ENCODE measurements around the gene MAP3K12. TPM values are rescaled to one million over a fixed set of nuclear protein-coding genes. Genes with fewer than 3 reads are reported as not detected.

Gene MAP3K12
- total RNA-seq, 2 experiments from 2014 or later, result 7.2 to 13.4 TPM

GRCh38 chr12:53515291-53515680, 16.0 kb upstream of the MAP3K12 start:
- Histone ChIP-seq H3K27ac (ENCODE audit: low read depth, low read length, poor library complexity, severe bottlenecking) (no peak overlapping the region), H3K4me1 (ENCODE audit: insufficient read depth, low read length, poor library complexity, severe bottlenecking) (no peaks in the 10 kb centered on the region), H3K9me3 (ENCODE audit: low read length) (no peaks in the 10 kb centered on the region), H3K4me3 (ENCODE audit: low read depth, low read length, poor library complexity, severe bottlenecking) (no peak overlapping the region), H2AFZ (ENCODE audit: low read length) (no peak overlapping the region), H3K9me2 (ENCODE audit: insufficient read depth, low read length) (no peaks in the 10 kb centered on the region), H3K79me2 (ENCODE audit: insufficient read depth, low read depth, low read length) (no peaks in the 10 kb centered on the region), H3K4me2 (ENCODE audit: low read length) (no peak overlapping the region), H4K20me1 (ENCODE audit: insufficient read depth, low read length) (no peaks in the 10 kb centered on the region), H3K36me3 (ENCODE audit: insufficient read depth, low read length) (peaks cover 18% of the 10 kb centered on the region)
- no peak for DNase-seq (ENCODE audit: low spot score)
- intact Hi-C loops (cut with micrococcal nuclease; ENCODE audit: unreplicated experiment), result no loop called here
- POLR2A ChIA-PET, result interaction anchor here (0.5 to 1.1 kb wide), 3 partner anchors 9 to 16 kb away, joined by 3 to 5 read pairs (median 4); partner anchors contain the start of gene TARBP2
- TF ChIP-seq CTCF (conservative IDR thresholded peaks at IDR 0.05; ENCODE audit: low read length), result no peak
- no peak for TF ChIP-seq EZH2phosphoT487 (IDR thresholded peaks at IDR 0.05; ENCODE audit: borderline replicate concordance, low read depth, low read length)
- BruUV-seq (replicated peaks), result no TSS peak
- CTCF ChIA-PET (ENCODE audit: unreplicated experiment), result no interaction called here

- Histone ChIP-seq H3K36me3 (ENCODE audit: insufficient read depth, low read length) (peaks cover 13% of the 10 kb centered on the region; the same call in 1 of the 2 replicates), H3K27ac (ENCODE audit: low read depth, low read length, poor library complexity, severe bottlenecking) (no peak overlapping the region), H3K9me2 (ENCODE audit: insufficient read depth, low read length) (no peaks in the 10 kb centered on the region), H3K4me3 (ENCODE audit: low read depth, low read length, poor library complexity, severe bottlenecking) (no peak overlapping the region), H3K9me3 (ENCODE audit: low read length) (no peaks in the 10 kb centered on the region), H2AFZ (ENCODE audit: low read length) (no peak overlapping the region), H3K4me2 (ENCODE audit: low read length) (no peak overlapping the region), H4K20me1 (ENCODE audit: insufficient read depth, low read length) (no peaks in the 10 kb centered on the region), H3K79me2 (ENCODE audit: insufficient read depth, low read depth, low read length) (no peaks in the 10 kb centered on the region), H3K4me1 (ENCODE audit: insufficient read depth, low read length, poor library complexity, severe bottlenecking) (no peaks in the 10 kb centered on the region)
- no TSS peak for BruUV-seq (replicated peaks)
- ChIA-PET POLR2A (interaction anchor here (0.9 to 1.1 kb wide), 2 partner anchors 10 to 14 kb away, joined by 3 to 5 read pairs; partner anchors contain the start of gene TARBP2), CTCF (ENCODE audit: unreplicated experiment) (no interaction called here)
- TF ChIP-seq EZH2phosphoT487 (IDR thresholded peaks at IDR 0.05; ENCODE audit: borderline replicate concordance, low read depth, low read length) (no peak), CTCF (conservative IDR thresholded peaks at IDR 0.05; ENCODE audit: low read length) (no peak)
- intact Hi-C loops (cut with micrococcal nuclease; ENCODE audit: unreplicated experiment), result no loop called here
- DNase-seq (ENCODE audit: low spot score), result no peak
These were observed 15.5 kb upstream of the MAP3K12 start for GRCh38 chr12:53514628-53515290.

- no TSS peak for BruUV-seq (replicated peaks)
- no peak for TF ChIP-seq CTCF (conservative IDR thresholded peaks at IDR 0.05; ENCODE audit: low read length)
- no peak for TF ChIP-seq EZH2phosphoT487 (IDR thresholded peaks at IDR 0.05; ENCODE audit: borderline replicate concordance, low read depth, low read length)
- no peak for DNase-seq (ENCODE audit: low spot score)
- H3K4me2 ChIP-seq (ENCODE audit: low read length), result no peak overlapping the region
- CTCF ChIA-PET (ENCODE audit: unreplicated experiment), result no interaction called here
- no peak overlapping the region for H3K27ac ChIP-seq (ENCODE audit: low read depth, low read length, poor library complexity, severe bottlenecking)
- H3K9me3 ChIP-seq (ENCODE audit: low read length), result no peaks in the 10 kb centered on the region
- H3K79me2 ChIP-seq (ENCODE audit: insufficient read depth, low read depth, low read length), result no peaks in the 10 kb centered on the region
- H4K20me1 ChIP-seq (ENCODE audit: insufficient read depth, low read length), result no peaks in the 10 kb centered on the region
- POLR2A ChIA-PET, result interaction anchor here (0.6 to 1.2 kb wide), 3 partner anchors 11 to 161 kb away, joined by 3 to 4 read pairs (median 3); no protein-coding TSS in a partner anchor
- intact Hi-C loops (cut with micrococcal nuclease; ENCODE audit: unreplicated experiment), result no loop called here
- no peak overlapping the region for H2AFZ ChIP-seq (ENCODE audit: low read length)
- peaks cover 13% of the 10 kb centered on the region; the same call in 1 of the 2 replicates for H3K36me3 ChIP-seq (ENCODE audit: insufficient read depth, low read length)
- no peak overlapping the region for H3K4me3 ChIP-seq (ENCODE audit: low read depth, low read length, poor library complexity, severe bottlenecking)
- no peaks in the 10 kb centered on the region for H3K9me2 ChIP-seq (ENCODE audit: insufficient read depth, low read length)
- H3K4me1 ChIP-seq (ENCODE audit: insufficient read depth, low read length, poor library complexity, severe bottlenecking), result peaks cover 2% of the 10 kb centered on the region
These were observed 14.6 kb upstream of the MAP3K12 start for GRCh38 chr12:53513712-53514410.
